ENCODE results near the gene ADGRG6.
"Not testable (repeated sequence)": the region's sequence is repeated elsewhere in the genome, so short reads cannot be mapped to it uniquely, and the experiment has no call there.

Gene ADGRG6

GRCh38 chr6:142408409-142408808, 106.6 kb downstream of the ADGRG6 start:
- no peak for DNase-seq (ENCODE audit: low read depth in 2 of 2)

- DNase-seq (ENCODE audit: low read depth in 2 of 2), result no peak
Measured at GRCh38 chr6:142409794-142410193, 108.0 kb downstream of the ADGRG6 start.

GRCh38 chr6:142411145-142411544, 109.3 kb downstream of the ADGRG6 start:
- no peak for DNase-seq (ENCODE audit: low read depth in 2 of 2)

- DNase-seq (ENCODE audit: low read depth in 2 of 2), result no peak
Measured at GRCh38 chr6:142412241-142412640, 110.4 kb downstream of the ADGRG6 start.

GRCh38 chr6:142412658-142413057, 110.9 kb downstream of the ADGRG6 start:
- no peak for DNase-seq (ENCODE audit: low read depth in 2 of 2)

GRCh38 chr6:142413111-142413510, 111.3 kb downstream of the ADGRG6 start:
- DNase-seq (ENCODE audit: low read depth in 2 of 2), result no peak

- no peak for DNase-seq (ENCODE audit: low read depth in 2 of 2)
Measured at GRCh38 chr6:142414462-142415250, 112.8 kb downstream of the ADGRG6 start.

- no peak for DNase-seq (ENCODE audit: low read depth in 2 of 2)
Measured at GRCh38 chr6:142416179-142416578, 114.4 kb downstream of the ADGRG6 start.

- no peak for DNase-seq (ENCODE audit: low read depth in 2 of 2)
Measured at GRCh38 chr6:142416686-142417085, 114.9 kb downstream of the ADGRG6 start.

GRCh38 chr6:142417331-142417750, 115.5 kb downstream of the ADGRG6 start:
- no peak for DNase-seq (ENCODE audit: low read depth in 2 of 2)

GRCh38 chr6:142419071-142419470, 117.3 kb downstream of the ADGRG6 start:
- no peak for DNase-seq (ENCODE audit: low read depth in 2 of 2)

GRCh38 chr6:142420802-142421201, 119.0 kb downstream of the ADGRG6 start:
- no peak for DNase-seq (ENCODE audit: low read depth in 2 of 2)

- DNase-seq (ENCODE audit: low read depth in 2 of 2), result no peak
Measured at GRCh38 chr6:142421285-142422117, 119.7 kb downstream of the ADGRG6 start.

GRCh38 chr6:142426444-142427132, 124.8 kb downstream of the ADGRG6 start:
- not testable (repeated sequence) for DNase-seq (ENCODE audit: low read depth in 2 of 2)

- DNase-seq (ENCODE audit: low read depth in 2 of 2), result not testable (repeated sequence)
Measured at GRCh38 chr6:142428468-142428867, 126.7 kb downstream of the ADGRG6 start.

- no peak for DNase-seq (ENCODE audit: low read depth in 2 of 2)
Measured at GRCh38 chr6:142429195-142429594, 127.4 kb downstream of the ADGRG6 start.

- no peak for DNase-seq (ENCODE audit: low read depth in 2 of 2)
Measured at GRCh38 chr6:142433419-142433818, 131.6 kb downstream of the ADGRG6 start.

GRCh38 chr6:142438898-142439297, 137.1 kb downstream of the ADGRG6 start:
- DNase-seq (ENCODE audit: low read depth in 2 of 2), result no peak

GRCh38 chr6:142440600-142441293, 138.9 kb downstream of the ADGRG6 start:
- DNase-seq (ENCODE audit: low read depth in 2 of 2), result no peak

GRCh38 chr6:142441716-142442115, 139.9 kb downstream of the ADGRG6 start:
- DNase-seq (ENCODE audit: low read depth in 2 of 2), result no peak

- no peak for DNase-seq (ENCODE audit: low read depth in 2 of 2)
Measured at GRCh38 chr6:142443102-142443501, 141.3 kb downstream of the ADGRG6 start.

GRCh38 chr6:142443532-142443931, 141.7 kb downstream of the ADGRG6 start:
- no peak for DNase-seq (ENCODE audit: low read depth in 2 of 2)
